Upper lobe of left lung (tissue), 6 donors: Measurements from ENCODE around the gene RAI14. TPM values are rescaled to one million over a fixed set of nuclear protein-coding genes. Genes with fewer than 3 reads are reported as not detected.

ENCODE experiments used
- ATAC-seq, 2 donors: fragments of 200-7000 bp; cut with Tn5 transposase; one replicate each; pipeline ENCODE4 v1.9.1; 2022; ENCODE audit warnings: mild to moderate bottlenecking in 2 of 2, moderate library complexity in 2 of 2; ENCODE audit not compliant: low FRiP score in 2 of 2
- DNase-seq, 2 donors: peaks; one replicate each; pipeline ENCODE4 v3.0.0-alpha.2; 2019 to 2020
- H3K27ac ChIP-seq, 4 donors: fragments of 200-600 bp; sonication (generic); one replicate each; pipeline ENCODE4 v1.5.1; 2016 to 2019
- H3K27me3 ChIP-seq, 4 donors: fragments of 200-600 bp; sonication (generic); one replicate each; pipeline ENCODE4 v1.5.1; 2017 to 2019
- H3K36me3 ChIP-seq, 4 donors: fragments of 200-600 bp; sonication (generic); one replicate each; pipeline ENCODE4 v1.5.1; 2016 to 2019
- H3K4me1 ChIP-seq, 4 donors: fragments of 200-600 bp; sonication (generic); one replicate each; pipeline ENCODE4 v1.5.1; 2018 to 2019
- H3K4me3 ChIP-seq, 4 donors: fragments of 200-600 bp; sonication (generic); one replicate each; pipeline ENCODE4 v1.5.1; 2017 to 2019; ENCODE audit warnings: mild to moderate bottlenecking in 2 of 4, moderate library complexity in 1 of 4
- H3K9me3 ChIP-seq, 4 donors: fragments of 200-600 bp; sonication (generic); one replicate each; pipeline ENCODE4 v1.5.1; 2018 to 2019
- EP300 ChIP-seq, 4 donors: sonication (generic); formaldehyde crosslinking; IDR thresholded peaks; one replicate each; pipeline ENCODE4 v1.5.1; 2017; ENCODE audit warnings: antibody characterized with exemption in 4 of 4, control low read depth in 2 of 4
- POLR2A ChIP-seq, 4 donors: fragments of 450-650 bp; IDR thresholded peaks; one replicate each; pipeline ENCODE4 v1.5.1; 2016 to 2017; ENCODE audit warnings: antibody characterized with exemption in 4 of 4, mild to moderate bottlenecking in 2 of 4
- POLR2AphosphoS5 ChIP-seq, 2 donors: sonication (generic); formaldehyde crosslinking; IDR thresholded peaks; one replicate each; pipeline ENCODE4 v1.5.1; 2017; ENCODE audit warnings: antibody characterized with exemption in 2 of 2
- WGBS, 2 donors: methylation state at CpG; one replicate each; pipeline ENCODE4 v1.1.5; 2017 to 2018; 5-methylcytosine and 5-hydroxymethylcytosine counted together
- total RNA-seq, 6 donors: library from RNA; depleted of rRNA in 4 of 6; stranded (reverse); fragments of >200 nt in 4 of 6; gene quantifications; one replicate each; pipeline versions ENCODE4 v1.1.0 to v1.2.1, GENCODE V29; 2016 to 2021
- TF ChIP-seq, protein P1 (sequence below), 6 experiments: fragments of 450-650 bp in 4 of 6; fragments of 200-600 bp in 2 of 6; sonication (generic) in 2 of 6; IDR thresholded peaks; one replicate each; pipeline ENCODE4 v1.5.1; 2016 to 2019; ENCODE audit warnings: antibody characterized with exemption in 6 of 6
- donor health status: DM: no; HTN: no; CAD: no; lungs with moderate emphysema.
- donor health status: DM: no; HTN: yes; CAD: no; lungs with severe emphysema.

The RAI14 gene
- total RNA-seq, 6 donors from 2014 or later, result 34.0 to 88.6 (median 67.9) TPM

DNA sequence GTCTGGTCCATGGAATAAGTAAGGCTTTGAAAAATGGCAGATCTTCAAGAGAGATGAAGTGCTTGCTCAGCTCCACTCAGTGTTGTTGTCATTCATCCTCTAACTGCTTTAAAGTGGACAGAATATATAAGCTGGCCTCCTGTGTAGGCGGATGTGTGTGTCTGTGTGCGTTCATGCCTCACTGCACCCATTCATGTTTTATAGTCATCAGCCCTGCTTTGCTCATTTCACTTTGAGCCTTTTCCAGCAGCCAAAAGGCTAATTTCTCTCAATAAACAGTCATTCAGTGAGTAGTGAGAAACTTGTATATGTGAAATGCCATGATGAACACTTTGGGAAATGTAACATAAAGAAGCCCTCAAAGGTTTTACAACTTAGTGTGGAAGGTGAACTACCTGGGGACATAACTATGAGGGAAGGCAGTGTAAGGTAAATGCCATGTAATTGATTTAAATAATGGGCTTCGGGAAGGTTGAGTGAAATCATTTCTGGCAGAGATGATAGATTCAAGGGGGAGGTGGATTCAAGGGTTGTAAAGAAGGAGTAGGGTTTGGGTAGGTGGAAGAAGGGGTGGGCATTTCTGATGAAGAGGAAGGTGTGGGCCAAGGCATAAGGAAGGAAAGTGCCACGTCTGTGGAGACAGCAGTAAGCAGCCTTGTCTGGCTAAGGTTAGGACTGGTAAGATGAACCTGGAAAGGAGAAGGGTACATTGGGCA is 198.5 kb downstream of the RAI14 start:
- no peak for DNase-seq
- H3K4me3 ChIP-seq, result no peak overlapping the region
- H3K4me1 ChIP-seq, result peaks cover 0 to 14% (median 8%) of the 10 kb centered on the region in 4 donors
- no peak for TF ChIP-seq EP300 (IDR thresholded peaks at IDR 0.05)
- no peak for TF ChIP-seq POLR2AphosphoS5 (IDR thresholded peaks at IDR 0.05)
- TF ChIP-seq, protein P1, sequence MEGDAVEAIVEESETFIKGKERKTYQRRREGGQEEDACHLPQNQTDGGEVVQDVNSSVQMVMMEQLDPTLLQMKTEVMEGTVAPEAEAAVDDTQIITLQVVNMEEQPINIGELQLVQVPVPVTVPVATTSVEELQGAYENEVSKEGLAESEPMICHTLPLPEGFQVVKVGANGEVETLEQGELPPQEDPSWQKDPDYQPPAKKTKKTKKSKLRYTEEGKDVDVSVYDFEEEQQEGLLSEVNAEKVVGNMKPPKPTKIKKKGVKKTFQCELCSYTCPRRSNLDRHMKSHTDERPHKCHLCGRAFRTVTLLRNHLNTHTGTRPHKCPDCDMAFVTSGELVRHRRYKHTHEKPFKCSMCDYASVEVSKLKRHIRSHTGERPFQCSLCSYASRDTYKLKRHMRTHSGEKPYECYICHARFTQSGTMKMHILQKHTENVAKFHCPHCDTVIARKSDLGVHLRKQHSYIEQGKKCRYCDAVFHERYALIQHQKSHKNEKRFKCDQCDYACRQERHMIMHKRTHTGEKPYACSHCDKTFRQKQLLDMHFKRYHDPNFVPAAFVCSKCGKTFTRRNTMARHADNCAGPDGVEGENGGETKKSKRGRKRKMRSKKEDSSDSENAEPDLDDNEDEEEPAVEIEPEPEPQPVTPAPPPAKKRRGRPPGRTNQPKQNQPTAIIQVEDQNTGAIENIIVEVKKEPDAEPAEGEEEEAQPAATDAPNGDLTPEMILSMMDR (IDR thresholded peaks at IDR 0.05), result no peak
- no peak for TF ChIP-seq POLR2A (IDR thresholded peaks at IDR 0.05)
- H3K9me3 ChIP-seq, result no peaks in the 10 kb centered on the region
- 76 to 78% methylated on average over 4 of the region's 4 CpGs for WGBS, 2 donors
- no peak overlapping the region for H3K27ac ChIP-seq
- H3K27me3 ChIP-seq, result no peaks in the 10 kb centered on the region
- H3K36me3 ChIP-seq, result no peaks in the 10 kb centered on the region
- no peak for ATAC-seq

DNA sequence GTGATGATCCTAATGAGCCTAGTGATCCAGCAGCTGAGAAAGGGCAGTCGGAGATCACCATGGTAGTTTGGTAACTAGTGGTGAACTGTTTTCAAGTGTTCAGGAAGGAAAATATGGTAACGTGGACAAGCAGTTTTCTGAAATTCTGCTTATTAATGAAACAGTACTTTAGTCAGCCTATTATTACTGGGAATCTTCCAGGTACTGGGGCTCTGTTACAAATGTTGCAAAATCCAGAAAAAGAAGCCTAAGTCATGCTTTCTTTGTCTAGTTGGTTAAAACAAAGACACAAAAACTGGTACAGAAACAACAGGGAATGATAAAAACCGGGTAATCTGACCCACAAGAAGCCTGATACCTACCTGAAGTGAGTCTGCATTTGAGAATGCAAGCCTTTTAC is 201.0 kb downstream of the RAI14 start:
- TF ChIP-seq, protein P1 (IDR thresholded peaks at IDR 0.05), result no peak
- TF ChIP-seq POLR2A (IDR thresholded peaks at IDR 0.05) (no peak), EP300 (IDR thresholded peaks at IDR 0.05) (no peak), POLR2AphosphoS5 (IDR thresholded peaks at IDR 0.05) (no peak)
- Histone ChIP-seq H3K27ac (no peak overlapping the region), H3K4me1 (peaks cover 0 to 14% (median 8%) of the 10 kb centered on the region in 4 donors), H3K27me3 (no peaks in the 10 kb centered on the region), H3K36me3 (no peaks in the 10 kb centered on the region), H3K4me3 (no peak overlapping the region), H3K9me3 (no peaks in the 10 kb centered on the region)
- 72 to 86% methylated on average over 3 of the region's 3 CpGs for WGBS, 2 donors
- DNase-seq (no peak), ATAC-seq (no peak)

DNA sequence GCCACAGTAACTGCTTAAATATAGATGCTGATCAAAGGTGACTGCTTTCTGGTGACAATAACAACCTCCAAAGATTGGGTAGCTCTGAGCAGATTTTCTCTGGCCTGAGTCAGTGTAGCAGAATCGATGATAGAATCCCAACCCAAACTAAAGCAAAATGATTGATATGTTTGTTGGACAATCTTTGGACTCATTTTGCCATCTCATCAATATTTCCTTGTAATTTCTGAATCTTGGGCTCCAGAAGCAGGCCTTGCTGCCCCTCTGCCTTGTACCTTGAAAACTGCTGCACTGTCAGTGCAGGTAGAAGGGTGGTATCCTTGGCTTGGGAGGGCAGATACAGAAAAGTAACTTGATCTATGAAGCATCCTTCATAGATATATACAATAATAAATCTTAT is 201.8 kb downstream of the RAI14 start:
- ATAC-seq, result no peak
- no peaks in the 10 kb centered on the region for H3K27me3 ChIP-seq
- peaks cover 0 to 14% (median 8%) of the 10 kb centered on the region in 4 donors for H3K4me1 ChIP-seq
- no peak for DNase-seq
- H3K4me3 ChIP-seq, result no peak overlapping the region
- H3K9me3 ChIP-seq, result no peaks in the 10 kb centered on the region
- 90 to 95% methylated on average over 1 of the region's 1 CpG for WGBS, 2 donors
- TF ChIP-seq POLR2AphosphoS5 (IDR thresholded peaks at IDR 0.05) (no peak), POLR2A (IDR thresholded peaks at IDR 0.05) (no peak), EP300 (IDR thresholded peaks at IDR 0.05) (no peak)
- TF ChIP-seq, protein P1 (IDR thresholded peaks at IDR 0.05), result no peak
- H3K27ac ChIP-seq, result no peak overlapping the region
- no peaks in the 10 kb centered on the region for H3K36me3 ChIP-seq

DNA sequence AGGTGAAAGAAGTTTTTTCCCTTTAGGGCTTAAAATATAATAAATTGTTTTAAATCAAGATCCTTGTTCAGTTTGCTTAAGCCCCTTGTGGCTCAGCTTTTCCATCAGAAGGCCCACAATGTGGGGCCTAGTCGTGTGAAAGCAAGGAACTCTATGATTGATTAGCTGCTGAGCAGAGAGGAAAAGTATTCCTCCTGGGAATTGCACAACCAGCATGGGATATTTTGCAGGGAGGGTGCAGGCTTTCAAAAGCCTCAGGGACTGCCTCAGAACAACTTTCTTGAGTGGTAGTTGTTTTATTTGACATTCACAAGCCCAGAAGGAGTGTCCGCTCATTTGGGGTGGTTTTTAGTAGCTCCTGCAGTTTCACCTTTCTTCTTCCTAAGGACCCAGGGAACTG is 202.7 kb downstream of the RAI14 start:
- TF ChIP-seq, protein P1 (IDR thresholded peaks at IDR 0.05), result no peak
- TF ChIP-seq POLR2A (IDR thresholded peaks at IDR 0.05), result no peak
- TF ChIP-seq POLR2AphosphoS5 (IDR thresholded peaks at IDR 0.05), result no peak
- TF ChIP-seq EP300 (IDR thresholded peaks at IDR 0.05), result no peak
- Histone ChIP-seq H3K27me3 (no peaks in the 10 kb centered on the region), H3K4me3 (no peak overlapping the region), H3K9me3 (no peaks in the 10 kb centered on the region), H3K4me1 (peaks cover 0 to 14% (median 8%) of the 10 kb centered on the region in 4 donors), H3K36me3 (no peaks in the 10 kb centered on the region), H3K27ac (no peak overlapping the region)
- WGBS, 2 donors, result 33 to 40% methylated on average over 2 of the region's 2 CpGs
- DNase-seq (no peak), ATAC-seq (peak in 1 of 2 donors; percentile 17)

DNA sequence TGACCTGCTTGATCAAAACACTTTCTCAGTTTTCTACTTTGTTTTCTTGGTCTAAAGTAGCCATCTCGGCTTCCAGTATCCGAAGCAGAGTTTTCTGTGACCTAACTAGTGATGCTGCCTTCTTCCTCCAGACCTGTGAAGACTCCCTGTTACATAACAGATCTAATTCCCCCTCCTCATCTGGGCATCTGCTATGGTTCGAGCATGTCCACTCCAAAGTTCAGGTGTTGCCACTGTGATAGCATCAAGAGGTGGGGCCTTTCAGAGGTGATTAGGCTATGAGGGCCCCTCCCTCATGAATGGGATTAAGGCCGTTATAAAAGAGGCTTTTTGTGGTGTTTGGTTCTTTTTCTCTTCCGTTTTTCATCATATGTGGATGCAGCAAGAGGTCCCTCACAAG is 203.1 kb downstream of the RAI14 start:
- Histone ChIP-seq H3K9me3 (no peaks in the 10 kb centered on the region), H3K4me3 (no peak overlapping the region), H3K4me1 (peaks cover 0 to 14% (median 10%) of the 10 kb centered on the region in 4 donors), H3K27me3 (no peaks in the 10 kb centered on the region), H3K36me3 (no peaks in the 10 kb centered on the region), H3K27ac (no peak overlapping the region)
- ATAC-seq, result no peak
- TF ChIP-seq, protein P1 (IDR thresholded peaks at IDR 0.05), result no peak
- TF ChIP-seq POLR2AphosphoS5 (IDR thresholded peaks at IDR 0.05), result no peak
- no peak for TF ChIP-seq EP300 (IDR thresholded peaks at IDR 0.05)
- no peak for TF ChIP-seq POLR2A (IDR thresholded peaks at IDR 0.05)
- no peak for DNase-seq
- 72 to 76% methylated on average over 5 of the region's 5 CpGs for WGBS, 2 donors
